Left ventricle myocardium inferior (tissue), 1 donor: ENCODE results near the gene PDCD7. TPM values are rescaled to one million over a fixed set of nuclear protein-coding genes. Genes with fewer than 3 reads are reported as not detected.
"Not testable (repeated sequence)": the region's sequence is repeated elsewhere in the genome, so short reads cannot be mapped to it uniquely, and the experiment has no call there.

Experiments used
- DNase-seq: peaks from one replicate; pipeline ENCODE4 v3.0.0-alpha.2; 2020
- H3K27ac ChIP-seq: fragments of 200-600 bp; replicated peaks from 2 replicates; pipeline ENCODE4 v1.8.0; 2021
- H3K27me3 ChIP-seq: fragments of 200-600 bp; 2 replicates; pipeline ENCODE4 v1.8.0; 2021; ENCODE audit warnings: low read depth
- H3K36me3 ChIP-seq: fragments of 200-600 bp; 2 replicates; pipeline ENCODE4 v1.8.0; 2021
- H3K4me1 ChIP-seq: fragments of 200-600 bp; 2 replicates; pipeline ENCODE4 v1.8.0; 2021
- H3K4me3 ChIP-seq: fragments of 200-600 bp; 2 replicates; pipeline ENCODE4 v1.8.0; 2021; ENCODE audit warnings: mild to moderate bottlenecking, moderate library complexity
- H3K9me3 ChIP-seq: fragments of 200-600 bp; replicated peaks from 2 replicates; pipeline ENCODE4 v1.8.0; 2021
- intact Hi-C: fragments of 100-400 bp; cut with micrococcal nuclease; formaldehyde crosslinking; loops from one replicate; pipeline ENCODE4 v1.11.0; 2022
- total RNA-seq: library from RNA; stranded (reverse); fragmentation: NEBNext Ultra II Directional; extraction: Animal tissue kit (Norgen Biotek cat#: 25700); gene quantifications from one replicate; pipeline ENCODE4 v1.2.1, GENCODE V29; 2021
- TF ChIP-seq, protein P1 (sequence below): fragments of 200-600 bp; IDR thresholded peaks from 2 replicates; pipeline ENCODE4 v1.8.0; 2021; ENCODE audit warnings: antibody characterized with exemption, mild to moderate bottlenecking, borderline replicate concordance
- donor health status: DM: no; HTN: yes; CAD: no; lungs with severe emphysema.

PDCD7 gene
- total RNA-seq, 1 donor from 2014 or later = 14.5 TPM

DNA sequence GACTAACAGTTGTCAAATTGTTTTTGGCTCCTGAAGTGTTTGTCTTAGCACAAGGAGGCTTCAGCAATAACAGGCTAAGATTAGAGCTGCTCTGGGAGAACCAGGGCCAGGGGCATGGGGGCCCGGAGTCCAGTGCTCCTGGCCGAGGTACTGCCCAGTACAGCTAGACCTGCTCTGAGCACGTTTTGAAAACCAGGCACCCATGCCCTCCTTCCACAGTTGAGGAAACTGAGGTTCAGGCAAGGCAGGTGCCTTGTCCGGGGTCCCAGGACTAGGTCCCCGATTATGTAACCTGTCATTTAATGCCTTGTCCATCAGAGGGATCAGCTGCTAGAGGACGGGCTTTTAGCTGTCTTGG is 37.9 kb downstream of the PDCD7 start:
- no peak for DNase-seq
- TF ChIP-seq, protein P1, sequence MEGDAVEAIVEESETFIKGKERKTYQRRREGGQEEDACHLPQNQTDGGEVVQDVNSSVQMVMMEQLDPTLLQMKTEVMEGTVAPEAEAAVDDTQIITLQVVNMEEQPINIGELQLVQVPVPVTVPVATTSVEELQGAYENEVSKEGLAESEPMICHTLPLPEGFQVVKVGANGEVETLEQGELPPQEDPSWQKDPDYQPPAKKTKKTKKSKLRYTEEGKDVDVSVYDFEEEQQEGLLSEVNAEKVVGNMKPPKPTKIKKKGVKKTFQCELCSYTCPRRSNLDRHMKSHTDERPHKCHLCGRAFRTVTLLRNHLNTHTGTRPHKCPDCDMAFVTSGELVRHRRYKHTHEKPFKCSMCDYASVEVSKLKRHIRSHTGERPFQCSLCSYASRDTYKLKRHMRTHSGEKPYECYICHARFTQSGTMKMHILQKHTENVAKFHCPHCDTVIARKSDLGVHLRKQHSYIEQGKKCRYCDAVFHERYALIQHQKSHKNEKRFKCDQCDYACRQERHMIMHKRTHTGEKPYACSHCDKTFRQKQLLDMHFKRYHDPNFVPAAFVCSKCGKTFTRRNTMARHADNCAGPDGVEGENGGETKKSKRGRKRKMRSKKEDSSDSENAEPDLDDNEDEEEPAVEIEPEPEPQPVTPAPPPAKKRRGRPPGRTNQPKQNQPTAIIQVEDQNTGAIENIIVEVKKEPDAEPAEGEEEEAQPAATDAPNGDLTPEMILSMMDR = no peak
- intact Hi-C loops = no loop called here

DNA sequence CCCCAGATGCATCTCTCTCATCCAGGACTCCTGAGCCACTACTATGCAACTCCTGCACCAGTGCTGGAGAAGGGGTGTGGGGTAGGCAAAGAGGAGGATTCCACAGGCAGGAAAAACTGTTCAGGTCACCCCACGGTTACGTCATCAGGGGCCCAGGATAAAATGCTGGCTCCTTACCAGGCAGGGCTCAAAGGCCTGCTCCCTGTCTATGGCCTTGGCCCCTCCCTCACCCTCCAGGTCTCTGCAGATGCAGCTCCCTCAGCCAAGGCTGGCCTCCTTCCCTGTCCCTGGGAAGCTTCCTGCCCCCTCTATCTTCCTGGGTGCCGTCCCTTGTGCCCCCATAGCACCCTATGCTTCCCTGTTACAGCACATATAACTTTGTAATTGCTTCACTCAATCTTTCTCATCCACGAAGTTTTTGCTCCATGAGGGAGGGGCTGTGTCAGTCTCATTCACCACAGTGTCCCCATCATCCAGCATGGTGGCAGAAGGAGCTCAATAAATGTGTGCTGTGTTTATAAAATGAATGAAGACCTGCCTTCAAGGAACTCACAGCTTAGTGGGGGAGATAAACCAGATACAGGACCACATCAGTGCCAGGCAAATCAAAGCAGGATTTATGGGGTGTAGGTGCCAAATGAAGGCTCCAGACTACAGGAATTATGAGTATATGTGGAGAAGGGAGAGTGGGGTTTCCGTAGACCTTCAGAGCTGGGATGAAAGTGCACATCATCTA is 38.4 kb downstream of the PDCD7 start:
- H3K27me3 ChIP-seq = no peaks in the 10 kb centered on the region
- H3K4me3 ChIP-seq = no peak overlapping the region
- H3K27ac ChIP-seq = peak overlapping the region; percentile 44
- DNase-seq = no peak
- H3K36me3 ChIP-seq = peaks cover 22% of the 10 kb centered on the region
- H3K4me1 ChIP-seq = peaks cover 38% of the 10 kb centered on the region
- intact Hi-C loops = no loop called here
- H3K9me3 ChIP-seq = no peaks in the 10 kb centered on the region
- TF ChIP-seq, protein P1 = no peak

More for the DNA sequence above, 37.9 kb downstream of the PDCD7 start:
- Histone ChIP-seq H3K9me3 (no peaks in the 10 kb centered on the region), H3K4me3 (no peak overlapping the region), H3K4me1 (peaks cover 33% of the 10 kb centered on the region), H3K36me3 (peaks cover 26% of the 10 kb centered on the region), H3K27ac (no peak overlapping the region), H3K27me3 (no peaks in the 10 kb centered on the region)

DNA sequence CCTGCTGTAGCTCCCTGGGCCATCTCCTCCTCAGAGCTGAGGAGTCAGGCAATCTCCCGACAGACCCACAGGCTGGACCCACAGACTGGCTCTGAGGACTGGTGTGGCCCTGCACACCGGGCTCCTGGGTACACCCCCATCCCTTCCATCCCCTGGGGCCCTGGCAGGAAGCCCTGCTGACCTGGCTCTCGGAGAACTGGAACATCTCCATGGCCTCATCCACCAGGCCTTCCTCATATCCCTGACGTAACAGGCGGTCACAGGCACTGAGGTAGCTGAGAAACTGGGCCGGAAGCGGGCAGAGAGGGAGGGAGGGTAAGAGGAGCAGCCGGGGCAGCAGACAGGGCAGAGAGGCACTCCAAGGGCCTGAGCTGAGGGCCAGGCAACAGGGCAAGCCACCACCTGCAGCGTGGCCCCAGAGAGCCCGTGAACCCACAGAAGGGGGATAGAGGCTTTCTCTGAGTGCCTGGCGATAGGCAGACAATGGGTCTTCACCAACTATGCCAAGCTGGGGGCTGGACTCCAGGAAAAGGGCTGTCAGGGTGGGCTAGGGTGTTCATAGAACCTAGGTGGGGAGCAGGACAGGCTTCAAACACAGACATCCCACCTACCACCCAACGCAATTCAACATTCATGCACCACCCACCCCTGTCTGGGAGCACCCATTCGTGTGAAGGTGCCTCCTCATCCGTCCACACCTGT is 39.2 kb downstream of the PDCD7 start:
- Histone ChIP-seq H3K36me3 (peaks cover 15% of the 10 kb centered on the region), H3K4me3 (no peak overlapping the region), H3K9me3 (no peaks in the 10 kb centered on the region), H3K27ac (peak overlapping the region; percentile 44), H3K4me1 (peaks cover 45% of the 10 kb centered on the region), H3K27me3 (no peaks in the 10 kb centered on the region)
- no peak for DNase-seq
- TF ChIP-seq, protein P1 = no peak
- intact Hi-C loops = no loop called here

DNA sequence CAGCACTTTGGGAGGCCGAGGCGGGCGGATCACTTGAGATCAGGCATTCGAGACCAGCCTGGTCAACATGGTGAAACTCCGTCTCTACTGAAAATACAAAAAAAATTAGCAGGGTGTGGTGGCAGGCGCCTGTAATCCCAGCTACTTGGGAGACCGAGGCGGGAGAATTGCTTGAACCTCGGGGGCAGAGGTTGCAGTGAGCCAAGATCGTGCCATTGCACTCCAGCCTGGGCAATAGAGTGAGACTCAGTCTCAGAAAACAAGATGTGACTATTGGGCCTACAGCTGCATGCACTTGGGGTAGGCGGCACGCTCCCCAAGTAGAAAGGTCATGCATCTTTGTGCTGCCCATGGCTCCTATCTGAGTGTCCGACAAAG is 39.8 kb downstream of the PDCD7 start:
- intact Hi-C loops, DNase-seq, H3K27me3 ChIP-seq, H3K9me3 ChIP-seq, H3K36me3 ChIP-seq, H3K27ac ChIP-seq, H3K4me3 ChIP-seq: not testable (repeated sequence)
- peaks cover 52% of the 10 kb centered on the region for H3K4me1 ChIP-seq

DNA sequence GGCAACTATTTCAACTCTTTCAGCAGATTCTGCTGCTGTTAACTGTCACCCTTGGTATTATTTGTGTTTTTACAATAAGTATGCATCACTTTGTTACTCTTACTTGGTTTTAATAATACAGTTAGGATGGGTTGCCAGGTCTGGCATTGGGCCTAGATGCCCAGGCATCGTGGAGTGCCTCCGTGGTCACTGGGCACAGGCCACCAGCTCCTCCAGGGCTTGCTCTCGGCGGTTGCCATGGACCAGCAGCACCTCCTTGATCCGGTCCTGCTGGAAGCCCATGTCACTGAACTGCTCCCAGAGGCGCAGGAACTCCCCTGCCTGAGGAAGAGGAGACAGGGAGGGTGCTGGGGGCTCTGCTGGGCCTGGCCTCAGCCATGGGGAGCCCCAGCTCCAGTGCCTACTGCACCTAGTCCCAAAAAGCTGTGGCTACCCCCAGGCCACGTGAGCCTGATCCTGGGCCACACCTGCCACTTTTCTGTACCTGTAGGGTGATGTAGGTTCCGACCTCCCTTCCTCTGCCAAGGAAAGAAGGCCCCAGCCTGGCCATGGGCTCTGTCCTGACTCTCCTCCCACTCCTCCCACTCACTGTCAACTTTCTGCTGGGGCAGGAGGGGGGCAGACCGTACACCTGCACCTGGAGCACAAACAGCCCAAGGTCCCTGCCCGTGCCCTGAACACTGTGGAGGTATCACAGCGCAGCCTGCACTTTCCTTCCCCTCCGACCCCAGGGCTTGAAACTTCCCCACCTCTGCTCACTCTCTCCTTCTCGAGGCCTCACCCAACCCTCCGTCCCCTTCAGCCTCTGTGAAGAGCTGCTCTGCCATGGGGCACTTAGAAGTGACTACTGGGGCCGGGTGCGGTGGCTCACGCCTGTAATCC is 40.5 kb downstream of the PDCD7 start:
- no peaks in the 10 kb centered on the region for H3K27me3 ChIP-seq
- intact Hi-C loops = no loop called here
- H3K4me3 ChIP-seq = no peak overlapping the region
- H3K27ac ChIP-seq = no peak overlapping the region
- no peaks in the 10 kb centered on the region for H3K9me3 ChIP-seq
- peaks cover 58% of the 10 kb centered on the region for H3K4me1 ChIP-seq
- peaks cover 2% of the 10 kb centered on the region for H3K36me3 ChIP-seq
- TF ChIP-seq, protein P1 = no peak
- no peak for DNase-seq
